Astrocyte (in vitro differentiated cells and primary cell): Measurements from ENCODE around the gene SGK1.

Experiments
- EZH2 ChIP-seq: IDR thresholded peaks from 2 replicates; pipeline ENCODE4 v1.6.1; 2012; ENCODE audit warnings: mild to moderate bottlenecking, low read length, inconsistent platforms; ENCODE audit not compliant: insufficient read depth
- TF ChIP-seq, protein P1 (sequence below): IDR thresholded peaks from 2 replicates; pipeline ENCODE4 v1.5.1; 2011; ENCODE audit warnings: low read depth, mild to moderate bottlenecking, inconsistent platforms, low read length, moderate library complexity; ENCODE audit not compliant: insufficient read depth

DNA sequence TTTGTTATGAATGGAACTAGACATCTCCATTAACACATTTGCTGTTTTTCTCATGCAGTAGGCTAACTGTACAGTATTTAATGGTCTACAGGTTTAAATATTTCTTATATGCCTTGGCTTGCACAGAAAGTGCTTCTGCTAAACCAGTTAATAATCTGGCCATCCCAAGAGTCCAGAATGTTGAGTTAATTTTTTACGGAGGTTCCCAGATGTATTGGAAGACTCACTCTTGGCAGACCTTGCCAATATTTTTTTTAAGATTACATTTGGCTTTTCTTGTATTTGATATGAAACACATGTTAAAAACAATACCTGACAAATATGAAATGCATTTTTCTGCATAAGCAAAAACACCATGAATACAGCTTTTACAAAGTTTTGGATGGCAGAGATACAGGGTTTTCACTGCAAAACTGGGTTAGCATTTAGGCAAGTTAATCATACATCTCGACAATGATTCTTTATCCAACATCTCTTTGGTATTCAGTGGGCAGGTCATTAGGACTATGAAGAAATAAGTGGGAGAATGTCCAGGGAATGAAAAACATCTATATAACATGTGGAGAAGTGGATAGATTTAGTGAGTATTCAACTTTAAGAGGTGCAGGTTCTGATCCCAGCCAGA lies 94.0 kb downstream of the SGK1 start:
- TF ChIP-seq, protein P1, sequence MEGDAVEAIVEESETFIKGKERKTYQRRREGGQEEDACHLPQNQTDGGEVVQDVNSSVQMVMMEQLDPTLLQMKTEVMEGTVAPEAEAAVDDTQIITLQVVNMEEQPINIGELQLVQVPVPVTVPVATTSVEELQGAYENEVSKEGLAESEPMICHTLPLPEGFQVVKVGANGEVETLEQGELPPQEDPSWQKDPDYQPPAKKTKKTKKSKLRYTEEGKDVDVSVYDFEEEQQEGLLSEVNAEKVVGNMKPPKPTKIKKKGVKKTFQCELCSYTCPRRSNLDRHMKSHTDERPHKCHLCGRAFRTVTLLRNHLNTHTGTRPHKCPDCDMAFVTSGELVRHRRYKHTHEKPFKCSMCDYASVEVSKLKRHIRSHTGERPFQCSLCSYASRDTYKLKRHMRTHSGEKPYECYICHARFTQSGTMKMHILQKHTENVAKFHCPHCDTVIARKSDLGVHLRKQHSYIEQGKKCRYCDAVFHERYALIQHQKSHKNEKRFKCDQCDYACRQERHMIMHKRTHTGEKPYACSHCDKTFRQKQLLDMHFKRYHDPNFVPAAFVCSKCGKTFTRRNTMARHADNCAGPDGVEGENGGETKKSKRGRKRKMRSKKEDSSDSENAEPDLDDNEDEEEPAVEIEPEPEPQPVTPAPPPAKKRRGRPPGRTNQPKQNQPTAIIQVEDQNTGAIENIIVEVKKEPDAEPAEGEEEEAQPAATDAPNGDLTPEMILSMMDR: no peak
- TF ChIP-seq EZH2: no peak
